Gastrocnemius medialis (tissue), 4 donors: ENCODE measurements around the gene SQSTM1. TPM values are rescaled to one million over a fixed set of nuclear protein-coding genes. Genes with fewer than 3 reads are reported as not detected.

Experiments used
- ATAC-seq, 2 donors: fragments of 150-250 bp; one replicate each; pipeline ENCODE4 v1.9.1; 2016
- DNase-seq, 2 donors: peaks; one replicate each; pipeline ENCODE4 v3.0.0-alpha.2; 2019
- H3K27ac ChIP-seq, 4 donors: fragments of 200-600 bp; sonication (generic); 1 replicate in 1 of 4; 2 replicates in 3 of 4; pipeline ENCODE4 v1.5.1; 2016 to 2018; ENCODE audit warnings: mild to moderate bottlenecking in 2 of 4, moderate library complexity in 1 of 4
- H3K27me3 ChIP-seq, 3 donors: fragments of 200-600 bp; sonication (generic) in 2 of 3; 1 replicate in 1 of 3; 2 replicates in 2 of 3; pipeline versions ENCODE4 v1.5.1 to v1.6.0; 2016 to 2019; ENCODE audit warnings: mild to moderate bottlenecking in 1 of 3, moderate library complexity in 1 of 3
- H3K36me3 ChIP-seq, 2 donors: fragments of 200-600 bp; sonication (generic) in 1 of 2; one replicate each; pipeline ENCODE4 v1.5.1; 2017 to 2018
- H3K4me1 ChIP-seq, 2 donors: fragments of 200-600 bp; sonication (generic) in 1 of 2; one replicate each; pipeline ENCODE4 v1.5.1; 2016 to 2017; ENCODE audit warnings: mild to moderate bottlenecking in 2 of 2
- H3K4me3 ChIP-seq, 4 donors: fragments of 200-600 bp; sonication (generic) in 3 of 4; 1 replicate in 1 of 4; 2 replicates in 3 of 4; pipeline ENCODE4 v1.5.1; 2016 to 2019; ENCODE audit warnings: mild to moderate bottlenecking in 2 of 4
- H3K9me3 ChIP-seq, 3 donors: fragments of 200-600 bp; sonication (generic) in 2 of 3; 1 replicate in 1 of 3; 2 replicates in 2 of 3; pipeline ENCODE4 v1.5.1; 2016 to 2019
- CTCF ChIP-seq, 5 experiments: fragments of 450-650 bp in 3 of 5; fragments of 200-600 bp in 2 of 5; sonication (generic) in 2 of 5; IDR thresholded peaks in 4 of 5; conservative IDR thresholded peaks in 1 of 5; 1 replicate in 4 of 5; 2 replicates in 1 of 5; pipeline ENCODE4 v1.5.1; 2016 to 2019; ENCODE audit warnings: antibody characterized with exemption in 5 of 5, mild to moderate bottlenecking in 3 of 5, moderate library complexity in 3 of 5
- POLR2A ChIP-seq, 2 donors: fragments of 450-650 bp; IDR thresholded peaks; one replicate each; pipeline ENCODE4 v1.6.1; 2017; ENCODE audit warnings: antibody characterized with exemption in 2 of 2, mild to moderate bottlenecking in 2 of 2, moderate library complexity in 2 of 2
- in situ Hi-C, 4 donors: fragments of 200-750 bp; cut with MboI; loops; one replicate each; pipeline versions ENCODE4 v1.15.0 to v1.8.0; 2017; ENCODE audit warnings: low sequenced_read_pairs in 4 of 4
- intact Hi-C: fragments of 100-400 bp; cut with DNase I; formaldehyde crosslinking; loops from one replicate; pipeline ENCODE4 v1.15.1; 2023; ENCODE audit warnings: low total_unique reads
- total RNA-seq, 4 donors: library from RNA; depleted of rRNA; stranded (reverse); fragments of >200 nt; gene quantifications; one replicate each; pipeline versions ENCODE4 v1.1.0 to v1.2.3, GENCODE V29; 2016

Gene SQSTM1
- total RNA-seq, 4 donors from 2014 or later, result 1,080 to 1,340 (median 1,178) TPM

GRCh38 chr5:179872055-179872827 lies 51.5 kb downstream of the SQSTM1 start:
- in situ Hi-C loops, result loop anchor here in 1 of 4 donors (25.0 kb wide), 1 partner anchor 110 kb away; no protein-coding TSS in a partner anchor
- H3K9me3 ChIP-seq, result no peaks in the 10 kb centered on the region
- no peaks in the 10 kb centered on the region for H3K27me3 ChIP-seq
- H3K4me1 ChIP-seq, result peaks cover 11 to 17% of the 10 kb centered on the region in 2 donors
- no peak overlapping the region for H3K27ac ChIP-seq
- intact Hi-C loops, result no loop called here
- H3K4me3 ChIP-seq, result no peak overlapping the region
- DNase-seq (no peak), ATAC-seq (no peak)
- no peak for TF ChIP-seq POLR2A (IDR thresholded peaks at IDR 0.05)
- TF ChIP-seq CTCF (IDR thresholded peaks at IDR 0.05 in 4 of 5, conservative IDR thresholded peaks at IDR 0.05 in 1 of 5), result no peak
- H3K36me3 ChIP-seq, result peaks cover 0 to 80% of the 10 kb centered on the region in 2 donors

- no peak overlapping the region for H3K27ac ChIP-seq
- peaks cover 11 to 17% of the 10 kb centered on the region in 2 donors for H3K4me1 ChIP-seq
- H3K27me3 ChIP-seq, result no peaks in the 10 kb centered on the region
- DNase-seq (no peak), ATAC-seq (no peak)
- in situ Hi-C loops (loop anchor here in 1 of 4 donors (25.0 kb wide), 1 partner anchor 111 kb away; no protein-coding TSS in a partner anchor), intact Hi-C loops (no loop called here)
- peaks cover 0 to 80% of the 10 kb centered on the region in 2 donors for H3K36me3 ChIP-seq
- no peak for TF ChIP-seq POLR2A (IDR thresholded peaks at IDR 0.05)
- TF ChIP-seq CTCF (IDR thresholded peaks at IDR 0.05 in 4 of 5, conservative IDR thresholded peaks at IDR 0.05 in 1 of 5), result no peak
- no peak overlapping the region for H3K4me3 ChIP-seq
- H3K9me3 ChIP-seq, result no peaks in the 10 kb centered on the region
Measured at GRCh38 chr5:179872828-179873575, 52.3 kb downstream of the SQSTM1 start.

GRCh38 chr5:179873588-179874110 lies 52.9 kb downstream of the SQSTM1 start:
- in situ Hi-C loops, result loop anchor here in 1 of 4 donors (25.0 kb wide), 1 partner anchor 111 kb away; no protein-coding TSS in a partner anchor
- TF ChIP-seq POLR2A (IDR thresholded peaks at IDR 0.05), result no peak
- no peaks in the 10 kb centered on the region for H3K27me3 ChIP-seq
- H3K4me1 ChIP-seq, result peaks cover 11 to 17% of the 10 kb centered on the region in 2 donors
- H3K27ac ChIP-seq, result no peak overlapping the region
- no peaks in the 10 kb centered on the region for H3K9me3 ChIP-seq
- ATAC-seq (no peak), DNase-seq (no peak)
- intact Hi-C loops, result no loop called here
- peaks cover 0 to 86% of the 10 kb centered on the region in 2 donors for H3K36me3 ChIP-seq
- no peak overlapping the region for H3K4me3 ChIP-seq

GRCh38 chr5:179874136-179874535 lies 53.4 kb downstream of the SQSTM1 start:
- no peak for ATAC-seq
- peaks cover 11 to 17% of the 10 kb centered on the region in 2 donors for H3K4me1 ChIP-seq
- no peak for DNase-seq
- intact Hi-C loops, result no loop called here
- no peak for TF ChIP-seq POLR2A (IDR thresholded peaks at IDR 0.05)
- no peak for TF ChIP-seq CTCF (IDR thresholded peaks at IDR 0.05 in 4 of 5, conservative IDR thresholded peaks at IDR 0.05 in 1 of 5)
- H3K4me3 ChIP-seq, result no peak overlapping the region
- H3K9me3 ChIP-seq, result no peaks in the 10 kb centered on the region
- H3K27me3 ChIP-seq, result no peaks in the 10 kb centered on the region
- H3K27ac ChIP-seq, result no peak overlapping the region
- in situ Hi-C loops, result loop anchor here in 1 of 4 donors (25.0 kb wide), 1 partner anchor 112 kb away; no protein-coding TSS in a partner anchor
- peaks cover 0 to 88% of the 10 kb centered on the region in 2 donors for H3K36me3 ChIP-seq
